NCI-H2196 treated with DMSO at 0.1 percent for 48 hours (cell line): ENCODE data around the gene ZNF454.

Source experiments
- DNase-seq: peaks from one replicate; lab custom pipeline; 2025; ENCODE audit not compliant: unreplicated experiment; lab: John Stamatoyannopoulos, UW

The ZNF454 gene

GRCh38 chr5:178993236-178993765 lies 52.3 kb downstream of the ZNF454 start:
- no peak for DNase-seq

GRCh38 chr5:178993955-178994579 lies 53.1 kb downstream of the ZNF454 start:
- no peak for DNase-seq

GRCh38 chr5:178994580-178995340 lies 53.8 kb downstream of the ZNF454 start, which contains the start of gene GRM6:
TSS of gene GRM6 (minus strand) at chr5:178995320. CDS start at chr5:178994944, 376 bp downstream.
- no peak for DNase-seq

- DNase-seq: no peak
Observed at GRCh38 chr5:178995341-178995690, 54.3 kb downstream of the ZNF454 start.

- no peak for DNase-seq
Observed at GRCh38 chr5:178996156-178996555, 55.2 kb downstream of the ZNF454 start.

GRCh38 chr5:178997191-178997590 lies 56.2 kb downstream of the ZNF454 start:
- DNase-seq: no peak

- DNase-seq: no peak
Observed at GRCh38 chr5:178998441-178998840, 57.4 kb downstream of the ZNF454 start.

- DNase-seq: no peak
Observed at GRCh38 chr5:179006564-179006963, 65.6 kb downstream of the ZNF454 start.

- DNase-seq: no peak
Observed at GRCh38 chr5:179008667-179009066, 67.7 kb downstream of the ZNF454 start.
